HCT116 (cell line): Measurements from ENCODE around the gene FNDC1. TPM values are rescaled to one million over a fixed set of nuclear protein-coding genes. Genes with fewer than 3 reads are reported as not detected.

Source experiments
- ATAC-seq: fragments of 200-7000 bp; cut with Tn5 transposase; 2 replicates; pipeline ENCODE4 v1.9.1; 2020; ENCODE audit warnings: mild to moderate bottlenecking, moderate library complexity
- BruUV-seq: library from RNA; stranded (reverse); fragments of 400-500 nt; replicated peaks from 2 replicates; lab custom pipeline; 2021; lab: Mats Ljungman, UMichigan
- CTCF ChIA-PET: fragments of 300-600 bp; sonication (Branson Sonifier 250); formaldehyde crosslinking; loops from one replicate; lab custom pipeline; 2021; ENCODE audit warnings: antibody characterized with exemption; lab: Charles Lee
- POLR2A ChIA-PET: fragments of 300-600, 350-600 bp; sonication (Branson Sonifier 250); formaldehyde crosslinking; loops from one replicate; lab custom pipeline; 2021; ENCODE audit warnings: antibody characterized with exemption; lab: Charles Lee
- RAD21 ChIA-PET, 2 experiments: fragments of 300-600 bp; sonication (Branson Sonifier 250); formaldehyde crosslinking; loops; one replicate each; lab custom pipeline; 2023; ENCODE audit warnings: low total read pairs in 2 of 2; ENCODE audit not compliant: uncharacterized antibody in 2 of 2, unreplicated experiment in 2 of 2, low non-redundant PET in 1 of 2; lab: Charles Lee
- DNase-seq: peaks from one replicate; pipeline ENCODE4 v3.0.0-alpha.2; 2010; ENCODE audit warnings: low read depth, low spot score
- H2AFZ ChIP-seq: fragments of 200-600 bp; shearing (Covaris generic), sonication (generic); 2 replicates; pipeline ENCODE4 v1.6.1; 2017; ENCODE audit warnings: low read depth, mixed run types, mixed read lengths, antibody characterized with exemption, low read length; ENCODE audit not compliant: poor library complexity, severe bottlenecking
- H3K27ac ChIP-seq: 2 replicates; pipeline ENCODE4 v1.5.1; 2012; ENCODE audit warnings: low read depth, low read length
- H3K27me3 ChIP-seq: fragments of 200-600 bp; sonication (generic); 2 replicates; pipeline ENCODE4 v1.6.1; 2016; ENCODE audit warnings: mixed run types, low read length, mixed read lengths; ENCODE audit not compliant: insufficient read depth
- H3K36me3 ChIP-seq, 2 experiments: fragments of 200-500 bp in 1 of 2; fragments of 200-600 bp in 1 of 2; sonication (Bioruptor generic) in 1 of 2; sonication (generic) in 1 of 2; 2 replicates each; pipeline versions ENCODE4 v1.5.1 to v1.6.1; 2014 to 2016; ENCODE audit warnings: low read length in 2 of 2, inconsistent platforms in 1 of 2, mixed read lengths in 1 of 2, mixed run types in 1 of 2; ENCODE audit not compliant: insufficient read depth in 2 of 2, control insufficient read depth in 1 of 2
- H3K4me1 ChIP-seq, 2 experiments: fragments of 200-600 bp in 1 of 2; sonication (generic) in 1 of 2; 2 replicates each; pipeline versions ENCODE4 v1.5.1 to v1.6.1; 2012 to 2017; ENCODE audit warnings: low read length in 2 of 2, inconsistent platforms in 1 of 2, mild to moderate bottlenecking in 1 of 2, mixed read lengths in 1 of 2, mixed run types in 1 of 2, moderate library complexity in 1 of 2; ENCODE audit not compliant: insufficient read depth in 2 of 2, control insufficient read depth in 1 of 2
- H3K4me2 ChIP-seq: fragments of 200-600 bp; sonication (generic); 2 replicates; pipeline ENCODE4 v1.6.1; 2017; ENCODE audit warnings: mixed run types, low read length, mixed read lengths
- H3K4me3 ChIP-seq, 2 experiments: fragments of 200-600 bp in 1 of 2; sonication (generic) in 1 of 2; replicated peaks in 1 of 2; 2 replicates each; pipeline ENCODE4 v1.5.1; 2011 to 2016; ENCODE audit warnings: low read length in 2 of 2, control low read depth in 1 of 2, low read depth in 1 of 2, mild to moderate bottlenecking in 1 of 2, mixed read lengths in 1 of 2, mixed run types in 1 of 2
- H3K79me2 ChIP-seq: fragments of 200-600 bp; sonication (generic); 2 replicates; pipeline ENCODE4 v1.6.1; 2017; ENCODE audit warnings: mild to moderate bottlenecking, mixed run types, low read length, moderate library complexity, mixed read lengths; ENCODE audit not compliant: insufficient read depth
- H3K9ac ChIP-seq: fragments of 200-600 bp; sonication (generic); 2 replicates; pipeline ENCODE4 v1.6.1; 2016; ENCODE audit warnings: low read length, mixed read lengths
- H3K9me2 ChIP-seq: fragments of 200-600 bp; sonication (generic), shearing (Covaris generic); 2 replicates; pipeline ENCODE4 v1.6.1; 2017; ENCODE audit warnings: mixed run types, mild to moderate bottlenecking, moderate library complexity; ENCODE audit not compliant: insufficient read depth
- H3K9me3 ChIP-seq, 2 experiments: fragments of 200-500 bp in 1 of 2; fragments of 200-600 bp in 1 of 2; sonication (Bioruptor generic) in 1 of 2; sonication (generic) in 1 of 2; 2 replicates each; pipeline ENCODE4 v1.6.1; 2014 to 2017; ENCODE audit warnings: low read length in 2 of 2, mixed read lengths in 2 of 2, inconsistent platforms in 1 of 2, low read depth in 1 of 2, mild to moderate bottlenecking in 1 of 2, mixed run types in 1 of 2, moderate library complexity in 1 of 2; ENCODE audit not compliant: control insufficient read depth in 1 of 2, insufficient read depth in 1 of 2
- H4K20me1 ChIP-seq: fragments of 200-600 bp; sonication (generic), shearing (Covaris generic); 2 replicates; pipeline ENCODE4 v1.6.1; 2017; ENCODE audit warnings: mixed run types, mild to moderate bottlenecking, moderate library complexity; ENCODE audit not compliant: insufficient read depth
- ATF3 ChIP-seq: IDR thresholded peaks from 2 replicates; pipeline ENCODE4 v1.6.1; 2012
- CEBPB ChIP-seq: IDR thresholded peaks from 2 replicates; pipeline ENCODE4 v1.6.1; 2012; ENCODE audit warnings: low read depth
- CTCF ChIP-seq, 3 experiments: fragments of 200-600 bp in 1 of 3; sonication (generic) in 1 of 3; IDR thresholded peaks in 2 of 3; conservative IDR thresholded peaks in 1 of 3; 2 replicates each; pipeline ENCODE4 v1.5.1; 2012 to 2017; ENCODE audit warnings: low read depth in 2 of 3, low read length in 2 of 3, antibody characterized with exemption in 1 of 3, borderline replicate concordance in 1 of 3, control low read depth in 1 of 3, mild to moderate bottlenecking in 1 of 3, mixed read lengths in 1 of 3, mixed run types in 1 of 3, moderate library complexity in 1 of 3; ENCODE audit not compliant: insufficient read depth in 1 of 3
- EGR1 ChIP-seq: IDR thresholded peaks from 2 replicates; pipeline ENCODE4 v1.6.1; 2012; ENCODE audit warnings: low read depth
- EZH2phosphoT487 ChIP-seq: fragments of 200-600 bp; IDR thresholded peaks from 2 replicates; pipeline ENCODE4 v1.6.1; 2018; ENCODE audit warnings: antibody characterized with exemption, borderline replicate concordance
- FOSL1 ChIP-seq: IDR thresholded peaks from 2 replicates; pipeline ENCODE4 v1.6.1; 2012; ENCODE audit warnings: low read depth
- JUND ChIP-seq: IDR thresholded peaks from 2 replicates; pipeline ENCODE4 v1.6.1; 2012
- MAX ChIP-seq: IDR thresholded peaks from 2 replicates; pipeline ENCODE4 v1.6.1; 2012
- POLR2AphosphoS5 ChIP-seq: IDR thresholded peaks from 2 replicates; pipeline ENCODE4 v1.6.1; 2011; ENCODE audit warnings: mild to moderate bottlenecking, low read depth, low read length, moderate library complexity
- RAD21 ChIP-seq: IDR thresholded peaks from 2 replicates; pipeline ENCODE4 v1.6.1; 2012; ENCODE audit warnings: low read depth, mild to moderate bottlenecking
- SIN3A ChIP-seq: IDR thresholded peaks from 2 replicates; pipeline ENCODE4 v1.6.1; 2012; ENCODE audit warnings: low read depth
- SRF ChIP-seq: IDR thresholded peaks from 2 replicates; pipeline ENCODE4 v1.6.1; 2012; ENCODE audit warnings: low read depth
- YY1 ChIP-seq: IDR thresholded peaks from 2 replicates; pipeline ENCODE4 v1.6.1; 2011; ENCODE audit warnings: low read length, low read depth, moderate library complexity, mild to moderate bottlenecking; ENCODE audit not compliant: insufficient replicate concordance; ENCODE audit errors: extremely low read depth
- ZBTB33 ChIP-seq: IDR thresholded peaks from 2 replicates; pipeline ENCODE4 v1.6.1; 2011; ENCODE audit warnings: mild to moderate bottlenecking, low read length, moderate library complexity; ENCODE audit not compliant: insufficient replicate concordance; ENCODE audit errors: extremely low read depth
- ZFX ChIP-seq: fragments of 450-650 bp; IDR thresholded peaks from 2 replicates; pipeline ENCODE4 v1.6.1; 2017
- ZNF274 ChIP-seq: fragments of 200-500 bp; sonication (Bioruptor generic); IDR thresholded peaks from 2 replicates; pipeline ENCODE4 v1.6.1; 2014; ENCODE audit warnings: mild to moderate bottlenecking, low read depth, low read length, inconsistent platforms
- intact Hi-C: fragments of 100-400 bp; cut with micrococcal nuclease; formaldehyde crosslinking; loops from 2 replicates; pipeline ENCODE4 v1.10.0; 2022
- total RNA-seq: library from RNA; stranded (reverse); gene quantifications from one replicate; pipeline ENCODE4 v1.2.1, GENCODE V29; 2021; ENCODE audit not compliant: unreplicated experiment

Gene FNDC1
- total RNA-seq, 1 experiment from 2014 or later, result 0.07 TPM

- ChIA-PET CTCF (no interaction called here), POLR2A (no interaction called here), RAD21 (no interaction called here)
- Histone ChIP-seq H3K4me1 (no peaks in the 10 kb centered on the region; a peak in 1 of 4 replicates), H3K36me3 (no peaks in the 10 kb centered on the region), H3K27me3 (peaks cover 23% of the 10 kb centered on the region; the same call in 1 of the 2 replicates), H3K9ac (no peak overlapping the region), H2AFZ (no peak overlapping the region), H3K4me2 (no peak overlapping the region), H3K4me3 (no peak overlapping the region), H3K9me2 (no peaks in the 10 kb centered on the region), H3K27ac (no peak overlapping the region), H4K20me1 (no peaks in the 10 kb centered on the region), H3K9me3 (no peaks in the 10 kb centered on the region), H3K79me2 (no peaks in the 10 kb centered on the region)
- intact Hi-C loops, result loop anchor here (10.0 kb wide), 1 partner anchor 685 kb away; no protein-coding TSS in a partner anchor
- BruUV-seq, result no TSS peak
- DNase-seq (no peak), ATAC-seq (no peak)
- TF ChIP-seq SIN3A (no peak), CEBPB (no peak), CTCF (IDR thresholded peaks at IDR 0.05 in 2 of 3, conservative IDR thresholded peaks at IDR 0.05 in 1 of 3; ENCODE audit: borderline replicate concordance in 1 of 3, insufficient read depth in 1 of 3, low read depth in 2 of 3, low read length in 2 of 3) (no peak), EGR1 (no peak), JUND (no peak), POLR2AphosphoS5 (no peak), EZH2phosphoT487 (no peak)
Observed at GRCh38 chr6:159169557-159170332, 545 bp downstream of the FNDC1 start.

GRCh38 chr6:159170333-159170672 lies 1.1 kb downstream of the FNDC1 start:
- ATAC-seq, result no peak
- no peak overlapping the region for H2AFZ ChIP-seq
- RAD21 ChIA-PET, result no interaction called here
- H3K4me2 ChIP-seq, result no peak overlapping the region
- peaks cover 23% of the 10 kb centered on the region; the same call in 1 of the 2 replicates for H3K27me3 ChIP-seq
- no peaks in the 10 kb centered on the region; a peak in 1 of 4 replicates for H3K4me1 ChIP-seq
- CTCF ChIA-PET, result no interaction called here
- no TSS peak for BruUV-seq
- H3K36me3 ChIP-seq, result no peaks in the 10 kb centered on the region
- no peaks in the 10 kb centered on the region for H4K20me1 ChIP-seq
- TF ChIP-seq RAD21 (no peak), FOSL1 (no peak), ZFX (no peak), EGR1 (no peak), SRF (no peak), MAX (no peak), YY1 (no peak), ZNF274 (no peak), ATF3 (no peak), POLR2AphosphoS5 (no peak), ZBTB33 (no peak)
- intact Hi-C loops, result loop anchor here (10.0 kb wide), 1 partner anchor 684 kb away; no protein-coding TSS in a partner anchor
- POLR2A ChIA-PET, result no interaction called here
- no peak for DNase-seq
- H3K27ac ChIP-seq, result no peak overlapping the region
- no peak overlapping the region for H3K9ac ChIP-seq
- H3K79me2 ChIP-seq, result no peaks in the 10 kb centered on the region
- H3K9me2 ChIP-seq, result no peaks in the 10 kb centered on the region
- H3K9me3 ChIP-seq, result no peaks in the 10 kb centered on the region
- H3K4me3 ChIP-seq, result no peak overlapping the region
